Medulla oblongata (tissue), 1 donor: ENCODE measurements around the gene STK39.

Experiments
- DNase-seq: peaks from one replicate; pipeline ENCODE4 v3.0.0-alpha.2; 2015; ENCODE audit errors: extremely low spot score

STK39 gene

DNA sequence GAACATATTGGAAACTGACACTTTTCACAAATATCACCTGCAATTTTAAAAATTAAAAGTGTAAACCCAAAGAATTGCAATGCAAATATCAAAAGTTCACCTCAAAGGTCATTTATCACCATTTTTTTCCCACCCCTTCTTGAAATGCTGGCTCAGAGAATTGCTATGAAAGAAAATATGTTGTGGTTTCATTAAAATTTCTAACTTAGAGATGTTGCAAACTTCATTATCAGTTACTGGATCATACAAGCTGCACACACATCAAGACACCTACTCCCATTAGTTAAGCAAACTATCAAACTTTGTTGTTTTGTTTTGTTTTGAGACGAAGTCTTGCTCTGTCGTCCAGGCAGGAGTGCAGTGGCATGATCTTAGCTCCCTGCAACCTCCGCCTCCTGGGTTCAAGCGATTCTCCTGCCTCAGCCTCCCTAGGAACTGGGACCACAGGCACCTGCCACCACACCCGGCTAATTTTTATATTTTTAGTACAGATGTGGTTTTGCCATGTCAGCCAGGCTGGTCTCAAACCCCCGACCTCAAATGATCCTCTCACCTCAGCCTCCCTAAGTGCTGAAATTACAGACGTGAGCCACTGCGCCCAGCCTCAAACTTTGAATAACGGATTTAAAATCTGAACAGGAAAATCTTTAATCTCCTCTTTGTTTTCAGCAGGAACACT is 37.0 kb downstream of the STK39 start:
- DNase-seq: no peak

DNA sequence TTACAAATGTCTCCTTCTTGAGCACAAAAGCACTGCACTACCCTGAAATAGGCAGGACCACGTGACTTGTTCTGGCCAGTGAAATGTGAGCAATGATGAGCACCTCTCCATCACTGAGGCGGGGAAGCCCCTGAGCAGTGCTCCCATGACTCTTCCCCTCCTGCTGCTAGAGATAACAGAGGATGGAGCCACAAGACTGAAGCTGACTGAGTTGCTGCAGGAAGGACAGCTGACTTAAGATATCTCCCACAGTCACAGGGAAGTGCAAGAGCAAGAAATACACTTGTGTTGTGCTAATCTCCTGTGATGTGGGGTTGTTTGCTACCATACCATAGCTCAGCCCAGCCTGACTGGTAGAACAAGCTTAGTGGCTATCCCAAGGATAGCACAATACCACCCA is 38.7 kb downstream of the STK39 start:
- no peak for DNase-seq

DNA sequence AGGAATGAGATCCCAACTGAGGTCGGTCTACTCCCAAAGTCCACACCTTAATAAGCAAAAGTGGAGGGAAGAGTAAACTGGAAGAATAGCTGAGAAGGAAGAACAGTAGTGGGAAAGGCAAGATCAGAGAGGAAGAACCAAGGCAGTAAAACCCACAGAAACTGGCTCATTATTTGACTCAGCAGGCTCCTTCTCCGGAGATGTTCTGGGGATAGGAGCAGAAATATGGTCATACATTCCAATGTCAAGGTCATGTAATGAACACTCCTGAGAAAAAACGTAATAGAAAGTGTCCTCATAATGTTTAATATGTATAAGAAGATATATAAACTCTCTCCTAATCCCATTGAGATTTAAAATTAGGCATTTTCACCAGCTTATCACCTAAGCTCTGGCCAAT is 39.5 kb downstream of the STK39 start:
- DNase-seq: no peak

DNA sequence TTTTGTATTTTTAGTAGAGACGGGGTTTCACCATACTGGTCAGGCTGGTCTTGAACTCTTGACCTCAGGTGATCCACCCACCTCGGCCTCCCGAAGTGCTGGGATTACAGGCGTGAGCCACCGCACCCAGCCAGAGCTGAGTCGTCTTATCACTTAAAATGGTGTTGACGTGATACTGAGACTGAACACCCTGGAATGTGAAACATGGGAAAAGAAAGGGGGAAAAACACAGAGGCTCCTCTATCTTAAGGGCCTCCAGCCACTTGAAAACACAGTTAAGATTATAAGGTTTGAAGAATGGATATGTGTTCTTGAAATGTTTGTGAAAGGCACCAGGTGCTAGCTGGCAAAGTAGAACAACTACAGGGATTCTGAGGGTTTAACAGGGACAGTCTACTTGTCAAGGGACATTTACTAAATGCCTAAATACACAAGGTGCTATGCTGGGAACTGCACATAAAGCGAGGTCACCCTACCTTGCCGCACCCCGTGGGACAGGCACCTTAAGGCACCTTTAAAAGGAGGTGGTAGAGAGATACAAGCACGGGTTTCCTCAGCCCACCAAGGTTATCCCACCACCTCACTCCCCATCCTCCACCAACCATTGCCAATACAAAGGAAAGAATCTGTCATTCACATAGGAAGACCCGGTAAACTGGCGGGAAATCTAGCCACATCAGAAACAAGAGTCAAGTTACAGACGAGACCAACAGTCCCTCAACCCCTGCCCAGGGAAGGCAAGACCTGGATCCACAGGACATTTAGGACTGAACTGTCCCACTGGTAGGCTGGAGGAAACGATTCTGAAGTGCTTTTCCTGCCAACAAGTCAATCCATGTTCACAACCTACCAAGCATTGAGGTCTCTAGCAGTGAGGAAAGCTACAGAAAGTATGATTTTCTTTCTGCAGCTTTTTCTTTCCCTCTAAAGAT is 43.4 kb downstream of the STK39 start:
- DNase-seq: no peak

DNA sequence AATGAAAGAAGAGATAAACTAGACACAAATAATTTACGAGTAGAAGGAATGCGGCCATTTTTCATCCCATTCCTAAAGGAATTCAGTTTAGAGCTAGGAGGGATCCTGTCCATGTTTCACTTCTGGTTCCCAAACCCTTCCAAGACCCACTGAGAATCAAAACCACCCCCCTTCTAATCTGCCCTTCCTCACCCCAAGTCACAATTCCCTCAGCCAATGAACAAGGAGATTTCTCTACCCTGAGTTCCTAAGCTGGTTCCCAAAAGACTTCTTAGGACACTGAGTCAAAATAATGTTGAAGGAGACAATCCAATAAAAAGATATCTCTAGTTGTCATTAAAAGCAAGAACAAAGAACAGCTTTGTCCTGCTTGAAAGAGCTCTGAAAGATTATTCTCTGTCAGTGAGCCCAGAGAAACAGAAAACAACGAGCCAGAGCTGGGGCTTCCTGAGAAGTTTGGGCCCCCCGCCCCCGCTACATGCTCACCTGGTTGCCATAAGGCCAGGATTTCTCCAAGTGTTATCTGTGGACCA is 45.7 kb downstream of the STK39 start:
- peak; percentile 56 for DNase-seq

DNA sequence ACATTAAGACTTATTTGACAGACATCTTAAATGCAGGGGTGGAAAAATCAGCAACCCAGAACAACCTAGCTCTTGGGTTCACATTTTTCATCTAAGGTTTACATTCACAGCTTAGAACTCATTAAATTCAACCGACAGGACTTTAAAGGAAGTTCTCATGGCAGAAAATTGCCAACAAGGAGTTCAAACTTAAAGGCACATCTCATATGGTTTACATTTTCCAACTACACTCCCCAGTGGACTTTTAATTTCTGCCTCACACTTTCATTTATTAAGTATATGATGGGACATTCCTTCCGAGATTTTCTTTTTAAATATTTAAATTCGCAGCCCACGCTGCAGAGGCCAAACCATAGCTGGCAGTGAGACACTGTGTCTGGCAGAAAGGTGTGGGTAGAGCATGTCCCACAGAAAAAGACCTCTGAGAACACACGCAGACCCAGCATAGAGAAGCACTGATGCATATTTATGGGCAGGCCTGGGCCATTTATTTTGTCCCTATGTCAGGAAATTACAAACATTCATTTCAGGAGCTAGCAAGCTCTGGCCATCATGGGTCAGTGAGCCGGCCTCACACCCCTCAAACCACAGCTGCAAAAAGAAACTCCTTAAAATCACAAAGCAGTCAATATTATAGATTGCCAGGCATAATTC is 46.3 kb downstream of the STK39 start:
- DNase-seq: no peak

DNA sequence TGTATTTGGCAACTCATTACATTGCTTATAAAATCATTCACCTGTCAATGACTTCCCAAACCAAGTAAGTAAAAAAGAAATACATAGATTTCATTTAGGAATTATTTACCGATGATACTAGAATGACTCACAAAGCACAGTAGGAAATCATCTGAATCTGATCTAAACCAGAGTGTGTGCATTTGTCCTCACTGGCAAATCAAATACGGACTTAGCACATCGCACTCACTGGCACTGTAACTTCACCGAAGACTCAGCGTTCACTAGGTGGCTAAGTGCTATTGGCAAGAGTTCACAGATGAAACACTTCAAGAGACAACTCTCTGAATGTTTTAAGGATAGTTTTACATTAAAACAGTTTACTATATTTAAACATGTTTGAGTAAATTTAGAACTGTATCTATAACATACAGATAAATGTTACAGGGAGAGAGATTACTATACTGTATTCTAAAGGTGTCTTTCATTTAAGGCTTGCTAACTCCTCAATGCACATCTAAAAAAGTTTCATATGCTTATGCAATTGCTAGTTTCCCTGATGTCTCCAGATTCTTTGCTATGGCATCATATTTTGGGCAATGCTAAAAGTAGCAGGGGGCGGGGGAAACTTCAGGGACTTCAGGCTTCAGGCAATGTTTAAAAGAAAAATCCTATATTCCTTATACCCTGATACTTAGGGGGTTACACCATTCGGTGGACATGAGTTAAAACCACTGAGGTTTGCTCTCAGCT is 48.8 kb downstream of the STK39 start:
- DNase-seq: no peak

DNA sequence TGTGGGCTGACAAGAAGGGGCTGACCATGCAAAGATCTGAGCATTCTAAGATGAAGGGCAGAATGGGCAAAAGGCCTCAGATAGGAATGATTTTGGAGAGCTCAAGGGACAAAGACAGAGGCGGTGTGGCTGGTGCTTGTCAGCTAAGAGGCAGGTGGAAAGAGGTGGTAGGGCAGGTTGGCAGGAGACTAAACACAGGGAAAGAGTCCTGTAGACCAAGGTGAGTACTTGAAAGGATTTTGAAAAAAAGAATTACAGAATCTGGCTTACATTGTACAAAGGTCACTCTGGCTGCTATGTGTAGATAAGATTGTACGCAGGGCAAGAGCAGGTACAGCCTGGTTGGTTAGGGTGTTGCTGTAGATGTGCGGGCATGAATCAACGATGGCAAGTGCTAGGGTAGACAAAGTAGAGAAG is 50.6 kb downstream of the STK39 start:
- DNase-seq: no peak

DNA sequence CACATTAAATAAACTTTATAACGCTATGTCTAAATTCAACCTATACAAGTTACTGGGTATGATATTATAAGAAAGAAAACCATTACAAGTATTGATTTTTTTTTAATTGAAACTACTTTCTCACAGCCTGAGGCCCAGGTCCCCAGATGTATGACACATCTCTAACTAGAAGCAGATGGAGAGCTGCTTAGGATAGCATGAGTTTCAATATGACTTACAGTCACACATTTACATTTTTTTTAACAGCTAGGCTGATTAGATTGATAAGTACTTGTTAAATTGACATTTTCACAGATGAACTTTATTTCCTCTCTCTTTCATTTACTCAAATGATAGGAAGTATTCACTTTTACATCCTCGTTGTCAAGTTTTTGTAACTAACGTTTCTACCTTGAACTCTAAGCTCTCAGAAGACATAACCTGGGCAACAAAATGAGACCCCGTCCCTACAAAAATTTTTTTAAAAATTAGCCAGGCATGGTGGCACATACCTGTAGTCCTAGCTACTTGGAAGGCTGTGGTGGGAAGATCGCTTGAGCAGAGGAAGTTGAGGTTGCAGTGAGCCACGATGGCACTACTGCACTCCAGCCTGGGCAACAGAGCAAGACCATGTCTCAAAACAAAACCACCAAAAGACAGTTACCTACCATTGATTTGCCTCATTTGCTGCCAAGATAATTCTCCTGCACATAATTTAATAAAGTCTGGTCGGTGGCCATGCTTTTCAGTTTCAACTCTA is 52.4 kb downstream of the STK39 start:
- DNase-seq: no peak

DNA sequence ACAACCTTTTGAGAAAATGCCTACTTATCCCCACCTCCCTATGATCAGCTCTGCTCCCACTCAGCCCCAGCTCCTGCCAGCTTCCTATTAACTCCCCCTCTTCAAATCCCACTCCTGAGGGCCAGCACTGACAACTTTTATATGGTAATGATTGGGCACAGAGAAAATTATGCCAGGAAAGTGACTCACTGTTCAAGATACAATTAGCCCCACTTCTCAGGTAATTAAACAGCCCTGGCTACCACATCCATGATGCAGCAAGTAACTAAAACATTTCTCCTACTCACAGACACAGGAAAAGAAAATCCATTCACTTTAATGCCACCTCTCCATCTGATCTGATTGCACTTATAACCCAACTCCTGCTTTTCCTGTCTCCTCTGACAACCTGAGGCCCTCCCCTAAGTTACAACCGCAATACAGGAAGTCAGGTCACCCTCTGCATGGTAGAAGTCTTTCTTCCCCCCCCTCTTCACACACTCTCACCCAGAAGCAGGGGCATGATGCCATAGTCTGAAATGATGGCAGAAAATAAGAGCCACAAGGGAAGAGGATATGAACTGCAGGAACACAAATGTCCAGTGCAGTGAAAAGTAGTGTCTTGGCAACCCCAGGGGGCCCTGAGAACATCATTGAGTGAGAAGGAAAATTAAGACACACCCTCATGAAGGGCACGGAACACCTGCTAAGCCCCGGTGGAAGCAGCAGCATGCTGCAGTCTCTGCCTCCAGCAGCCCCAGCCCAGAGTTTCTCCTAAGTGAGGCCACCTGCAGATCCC is 54.4 kb downstream of the STK39 start:
- no peak for DNase-seq

DNA sequence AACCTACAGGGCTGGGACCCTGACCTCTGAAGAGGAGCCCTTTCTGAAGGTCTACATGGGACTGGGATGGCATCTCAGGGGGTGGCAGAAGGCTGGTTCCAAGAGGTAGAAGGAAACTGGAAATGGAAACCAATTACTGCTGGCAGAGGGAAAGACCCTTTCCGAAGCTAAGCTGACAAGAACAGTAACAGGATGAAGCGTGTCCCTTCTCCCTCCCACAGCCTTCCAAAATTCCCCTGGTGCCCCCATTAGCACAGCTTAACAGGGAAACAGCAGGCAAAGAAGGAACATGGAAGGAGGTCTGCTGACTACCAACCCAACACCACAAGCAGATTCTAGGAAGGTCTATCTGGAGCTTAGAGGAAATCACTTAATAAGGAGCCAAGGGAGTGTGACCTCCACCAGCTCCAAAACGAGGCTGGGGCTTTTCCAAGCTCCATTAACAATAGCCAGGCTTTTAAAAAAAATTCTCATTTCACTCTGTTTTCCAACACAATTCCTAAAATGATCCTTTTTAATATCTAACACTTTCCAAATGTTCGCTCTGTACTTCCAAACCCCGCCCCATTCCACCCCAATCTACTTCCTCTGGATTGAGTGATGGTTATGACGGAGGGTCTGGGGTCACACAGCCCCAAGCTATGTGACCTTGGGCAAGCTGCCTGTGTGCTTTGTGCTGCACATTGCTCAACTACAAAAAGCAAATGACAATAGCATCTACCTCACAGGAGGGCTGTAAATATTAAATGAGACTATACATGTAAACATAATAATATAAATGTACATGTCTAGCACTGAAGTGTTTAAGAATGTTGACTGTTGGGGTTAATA is 55.2 kb downstream of the STK39 start:
- DNase-seq: no peak

DNA sequence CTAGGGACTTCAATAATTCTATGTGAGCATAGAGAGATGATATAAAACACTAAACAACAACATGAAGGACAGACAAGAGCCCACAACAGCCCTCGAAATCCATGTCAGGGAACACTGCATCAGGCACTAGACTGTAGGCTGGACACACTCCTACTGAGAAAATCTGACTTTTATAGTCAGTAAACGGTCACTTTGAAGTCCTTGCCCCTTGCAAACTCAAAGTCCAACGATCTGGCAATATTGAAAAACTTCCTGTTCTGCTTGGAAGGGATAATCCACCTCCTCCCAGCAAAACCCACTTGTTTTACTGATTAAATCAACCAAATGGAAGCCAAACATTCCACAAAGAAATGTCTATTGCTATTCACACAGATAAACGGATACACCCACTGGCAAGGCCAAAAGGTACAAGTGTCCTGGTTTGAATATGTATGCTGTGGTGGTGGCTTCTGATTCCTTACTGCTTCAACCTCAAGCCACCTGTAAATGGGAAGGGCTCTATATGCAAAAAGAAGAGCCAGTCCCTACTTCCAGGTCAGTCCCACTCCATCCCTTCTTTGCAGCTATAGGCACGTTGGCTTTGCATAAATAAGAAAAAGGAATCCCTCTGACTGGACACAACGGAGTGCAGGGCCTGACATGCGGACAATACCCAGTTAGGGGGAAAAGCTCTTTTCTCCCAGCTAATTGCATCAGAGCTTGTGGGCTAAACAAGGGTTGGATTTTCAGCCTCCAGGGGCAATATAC is 56.6 kb downstream of the STK39 start:
- DNase-seq: no peak

DNA sequence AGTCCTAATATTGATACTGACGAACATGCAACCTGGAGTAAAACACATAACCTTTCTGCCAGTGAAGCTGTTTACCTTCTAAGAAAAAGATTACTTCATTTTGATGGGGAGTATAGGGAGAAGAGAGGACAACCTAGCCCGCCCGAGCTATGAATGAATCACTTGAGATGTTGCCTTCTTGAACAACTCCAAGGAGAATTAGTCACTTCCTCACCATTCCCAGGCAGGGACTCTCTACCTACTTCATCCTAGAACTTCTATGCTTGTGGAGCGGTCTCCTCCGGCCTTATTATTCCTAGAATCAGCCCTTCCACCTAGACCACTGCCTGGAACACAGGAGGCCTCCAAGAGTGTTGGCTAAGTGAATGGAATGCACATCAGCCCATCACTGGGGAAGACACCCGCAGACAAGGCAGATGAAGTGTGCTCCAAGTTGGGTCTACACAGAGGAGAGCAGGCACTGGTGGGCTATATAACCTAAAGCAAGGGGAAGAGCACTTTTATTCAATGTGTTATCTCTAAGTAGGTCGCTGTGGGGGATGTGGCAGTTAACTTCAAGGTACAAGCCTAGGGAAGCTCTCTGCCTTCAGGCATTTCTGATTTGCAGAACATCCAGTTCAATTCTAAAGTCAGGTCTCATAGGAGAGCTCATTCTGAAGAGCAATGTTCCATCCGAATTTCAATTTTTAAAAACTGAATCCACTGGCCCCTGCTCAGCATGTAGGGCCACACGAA is 57.4 kb downstream of the STK39 start:
- DNase-seq: no peak

DNA sequence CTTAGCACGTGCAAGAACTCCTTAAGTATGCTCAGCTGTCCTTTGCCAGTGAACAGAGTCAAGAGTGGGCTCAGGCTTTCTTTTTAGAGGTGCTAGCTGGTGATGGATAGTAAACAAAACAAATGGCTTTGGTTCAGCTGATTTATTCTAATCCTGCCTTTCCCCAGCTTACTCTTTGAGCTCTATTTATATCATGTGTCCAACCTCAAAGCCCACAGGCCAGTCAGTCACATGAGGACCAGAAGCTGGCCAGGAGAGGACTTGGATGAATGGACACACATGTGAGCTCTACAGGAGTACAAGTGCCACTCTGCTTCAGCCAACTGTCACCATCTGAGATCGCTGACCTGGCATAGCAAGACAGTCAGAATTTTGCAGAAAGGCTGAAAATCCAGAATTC is 59.4 kb downstream of the STK39 start:
- peak; percentile 57 for DNase-seq

DNA sequence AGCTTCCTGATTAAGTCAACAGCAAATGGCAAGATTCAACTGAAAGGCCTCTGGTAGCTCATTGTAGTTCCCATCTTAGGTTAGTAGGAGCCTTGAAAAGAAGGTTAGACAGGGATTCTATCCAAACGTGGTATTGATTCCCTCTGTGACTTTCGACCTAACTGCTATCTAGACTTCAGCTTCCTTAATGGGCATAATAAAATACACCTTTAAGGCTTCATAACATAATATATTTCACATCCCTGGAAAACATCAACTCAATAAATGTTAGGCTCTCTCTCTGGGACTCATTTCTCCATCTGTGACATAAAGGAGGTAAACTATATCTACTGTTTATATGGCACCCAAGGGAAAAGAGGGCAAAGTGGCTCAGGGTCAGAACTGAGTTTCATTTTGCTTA is 60.9 kb downstream of the STK39 start:
- no peak for DNase-seq

DNA sequence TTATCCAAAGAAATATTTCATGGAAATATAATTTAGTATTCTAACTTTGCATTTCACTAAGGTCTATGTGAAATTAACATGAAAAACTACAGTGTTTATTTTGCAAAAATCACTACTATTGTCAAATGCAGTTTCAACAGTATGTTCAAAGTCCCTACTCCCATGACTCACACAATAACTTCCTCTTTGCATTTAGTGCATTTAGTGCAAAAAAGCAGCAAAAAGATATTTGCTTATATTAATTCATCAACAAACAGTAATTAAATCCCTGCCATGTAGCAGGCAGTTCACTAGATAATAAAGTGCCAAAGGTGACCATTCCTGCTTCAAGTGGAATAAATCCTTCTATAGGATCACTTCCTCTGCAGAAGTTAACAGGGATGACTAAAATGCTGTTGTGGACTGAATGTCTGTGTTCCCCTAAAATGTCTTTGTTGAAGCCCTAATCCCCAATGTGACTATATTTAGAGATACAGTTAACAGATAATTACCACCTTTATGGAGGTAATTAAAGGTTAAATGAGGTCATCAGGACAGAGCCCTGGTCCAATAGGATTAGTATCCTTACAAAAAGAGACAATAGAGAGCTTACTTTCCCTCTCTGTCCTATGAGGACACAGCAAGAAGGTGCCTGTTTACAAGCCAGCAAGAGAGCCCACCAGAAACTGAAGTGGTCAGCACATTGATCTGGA is 61.7 kb downstream of the STK39 start:
- no peak for DNase-seq
